ELR (cell line): Measurements from ENCODE around the gene GSTM2.
"Not testable (repeated sequence)": the region's sequence is repeated elsewhere in the genome, so short reads cannot be mapped to it uniquely, and the experiment has no call there.

Experiments
- DNase-seq: peaks from one replicate; pipeline ENCODE4 v3.0.0-alpha.2; 2015; ENCODE audit warnings: low read depth

The GSTM2 gene

DNA sequence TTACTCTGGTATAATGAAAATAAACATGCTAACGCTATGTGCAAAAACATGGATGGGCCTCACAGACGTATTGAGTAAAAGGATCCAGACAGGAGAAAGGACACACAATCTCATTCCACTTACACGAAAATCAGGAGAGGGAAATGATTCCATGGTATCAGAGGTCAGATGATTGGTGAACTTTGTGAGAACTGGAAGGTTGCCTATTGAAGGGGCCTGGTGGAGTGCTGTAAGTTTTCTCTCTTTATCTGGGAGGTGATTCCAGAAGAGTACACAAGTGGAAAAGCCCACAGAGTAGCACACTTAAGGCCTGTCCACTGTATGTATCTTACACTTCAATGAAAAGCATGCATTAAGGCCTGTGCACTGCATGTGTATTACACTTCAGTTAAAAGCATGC, 9.6 kb downstream of the GSTM2 start:
- no peak for DNase-seq

- DNase-seq, result not testable (repeated sequence)
Measured at GRCh38 chr1:109678637-109679036, 10.8 kb downstream of the GSTM2 start.

GRCh38 chr1:109684777-109685176, 16.9 kb downstream of the GSTM2 start:
- DNase-seq, result not testable (repeated sequence)

DNA sequence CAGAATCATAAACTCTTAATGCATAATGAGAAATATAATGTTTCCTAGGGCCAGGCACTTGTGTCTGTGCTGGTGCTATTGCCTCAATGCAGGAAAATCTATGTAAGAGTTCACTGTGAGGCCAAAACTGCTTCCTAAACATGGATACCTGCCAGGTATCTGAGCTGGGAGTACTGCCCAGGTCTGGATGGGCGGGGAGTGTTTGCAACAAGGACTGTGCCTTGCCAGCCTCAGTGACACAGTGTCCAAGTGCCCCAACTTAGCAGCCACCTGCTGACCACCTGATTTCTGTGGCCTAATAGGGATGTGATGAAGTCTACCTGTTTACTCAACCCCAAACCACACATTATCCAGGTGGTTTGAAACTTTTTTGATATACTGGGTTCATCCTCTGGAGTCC, 17.5 kb downstream of the GSTM2 start:
- not testable (repeated sequence) for DNase-seq

GRCh38 chr1:109685890-109686289, 18.0 kb downstream of the GSTM2 start:
- not testable (repeated sequence) for DNase-seq

DNA sequence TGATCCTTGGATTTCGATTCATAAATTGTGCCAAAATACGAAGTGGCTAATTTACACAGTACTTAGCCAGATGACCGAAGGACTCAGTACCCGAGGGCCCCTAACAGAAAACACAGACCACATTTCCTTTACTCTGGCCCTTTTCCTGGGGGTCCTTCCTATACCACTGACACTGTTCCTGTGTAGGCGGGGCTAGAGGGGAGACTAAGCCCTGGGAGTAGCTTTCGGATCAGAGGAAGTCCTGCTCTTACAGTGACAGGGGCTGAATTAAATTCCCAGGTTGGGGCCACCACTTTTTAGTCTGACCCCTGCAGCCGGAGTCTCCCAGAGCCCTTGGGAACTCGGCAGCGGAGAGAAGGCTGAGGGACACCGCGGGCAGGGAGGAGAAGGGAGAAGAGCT, 19.3 kb downstream of the GSTM2 start:
- DNase-seq, result not testable (repeated sequence)

DNA sequence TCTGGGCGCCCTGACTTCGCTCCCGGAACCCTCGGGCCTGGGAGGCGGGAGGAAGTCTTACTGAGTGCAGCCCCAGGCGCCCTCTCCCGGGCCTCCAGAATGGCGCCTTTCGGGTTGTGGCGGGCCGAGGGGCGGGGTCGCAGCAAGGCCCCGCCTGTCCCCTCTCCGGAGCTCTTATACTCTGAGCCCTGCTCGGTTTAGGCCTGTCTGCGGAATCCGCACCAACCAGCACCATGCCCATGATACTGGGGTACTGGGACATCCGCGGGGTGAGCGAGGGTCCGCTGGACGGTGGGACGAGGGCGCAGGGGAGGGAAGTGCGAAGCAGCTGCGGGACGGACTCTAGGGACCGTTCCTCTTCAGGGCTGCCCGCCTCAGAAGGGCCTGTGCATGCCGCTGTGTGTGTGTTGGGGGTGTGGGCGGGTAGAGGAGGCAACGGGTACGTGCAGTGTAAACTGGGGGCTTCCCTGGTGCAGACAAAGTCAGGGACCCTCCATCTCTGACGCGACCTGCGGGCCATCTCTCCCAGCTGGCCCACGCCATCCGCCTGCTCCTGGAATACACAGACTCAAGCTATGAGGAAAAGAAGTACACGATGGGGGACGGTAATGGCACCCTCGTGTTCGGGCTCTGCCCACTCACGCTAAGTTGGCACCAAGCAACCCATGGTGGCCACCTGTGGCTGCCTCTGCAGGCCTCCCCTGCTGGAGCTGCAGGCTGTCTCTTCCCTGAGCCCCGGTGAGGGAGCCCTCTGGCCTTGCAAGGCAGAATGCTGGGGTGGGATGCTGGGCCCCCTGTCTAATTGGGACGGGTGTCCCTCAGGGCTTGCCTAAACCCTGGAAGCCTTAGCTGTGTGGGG, 20.0 kb downstream of the GSTM2 start, which contains the start of gene GSTM1:
Gene GSTM1, plus strand, starts transcription at position 177 of the 859 bp plus-strand sequence. Its CDS starts 57 bp downstream, at position 234.
- no peak for DNase-seq

GRCh38 chr1:109689844-109690405, 22.1 kb downstream of the GSTM2 start:
- DNase-seq, result no peak

DNA sequence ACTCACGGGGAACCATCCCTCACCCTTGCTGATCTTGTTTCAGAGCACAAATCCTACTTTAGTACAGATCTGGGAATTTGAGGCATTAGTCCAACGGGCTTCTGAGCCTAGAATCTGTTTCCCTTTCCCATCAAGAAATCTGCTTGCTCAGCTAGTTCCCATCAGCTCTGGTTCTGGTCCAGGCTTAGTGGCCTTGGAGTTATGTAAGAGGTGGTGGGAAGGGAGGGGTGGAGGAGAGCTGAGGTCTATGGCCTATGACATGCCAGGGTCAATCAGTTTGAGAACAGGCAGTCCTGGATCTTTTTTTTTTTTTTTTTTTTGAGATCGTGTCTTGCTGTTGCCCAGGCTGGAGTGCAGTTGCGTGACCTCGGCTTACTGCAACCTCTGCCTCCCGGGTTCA, 23.9 kb downstream of the GSTM2 start:
- no peak for DNase-seq

DNA sequence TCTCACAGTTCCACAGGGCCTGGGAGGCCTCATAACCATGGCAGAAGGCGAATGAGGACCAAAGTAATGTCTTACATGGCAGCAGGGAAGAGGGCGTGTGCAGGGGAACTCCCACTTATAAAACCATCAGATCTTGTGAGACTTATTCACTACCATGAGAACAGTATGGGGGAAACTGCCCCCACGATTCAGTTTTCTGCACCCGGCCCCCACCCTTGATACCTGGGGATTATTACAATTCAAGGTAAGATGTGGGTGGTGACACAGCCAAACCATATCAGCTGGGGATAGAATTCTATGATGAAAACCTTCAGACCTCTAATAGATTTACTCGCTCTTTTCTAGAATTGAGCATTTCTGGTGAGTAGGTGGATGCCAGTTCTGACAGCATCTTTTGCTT, 26.5 kb downstream of the GSTM2 start:
- DNase-seq, result not testable (repeated sequence)

DNA sequence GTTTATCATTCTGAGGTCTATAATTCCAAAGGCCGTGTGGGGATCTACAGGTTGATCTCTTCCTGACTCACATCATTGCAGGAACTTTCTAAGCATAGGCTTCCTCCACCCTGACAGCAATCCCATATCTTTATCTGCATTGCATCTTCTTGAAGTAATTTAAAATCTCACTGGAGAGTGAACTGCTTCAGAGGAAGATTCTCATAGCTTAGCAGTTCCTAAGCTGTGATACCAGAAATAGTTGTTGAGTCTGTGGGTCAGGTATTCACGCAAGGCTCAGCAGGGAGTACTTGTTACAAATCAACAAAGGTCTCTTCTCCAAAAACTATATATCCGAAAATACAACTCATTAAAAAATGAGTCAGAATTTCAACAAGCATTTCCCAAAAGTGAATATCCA, 27.3 kb downstream of the GSTM2 start:
- DNase-seq, result not testable (repeated sequence)

- no peak for DNase-seq
Measured at GRCh38 chr1:109697066-109697465, 29.2 kb downstream of the GSTM2 start.

DNA sequence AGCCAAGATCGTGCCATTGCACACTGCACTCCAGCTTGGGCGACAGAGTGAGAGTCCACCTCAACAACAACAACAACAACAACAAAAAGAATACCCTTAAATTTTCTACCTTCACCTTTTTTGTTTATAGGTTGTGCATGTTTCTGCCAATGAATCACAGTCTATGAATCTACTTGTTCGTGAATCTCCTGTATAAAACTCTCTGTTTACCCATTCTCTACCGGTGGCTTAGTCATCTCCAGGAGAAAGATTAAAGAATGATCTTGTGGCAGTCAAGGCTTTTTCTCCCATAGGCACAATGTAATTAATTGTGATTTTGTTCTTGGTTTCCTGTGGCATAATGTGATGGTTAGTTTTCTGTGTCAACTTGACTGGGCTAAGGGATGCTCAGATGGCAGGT, 30.0 kb downstream of the GSTM2 start:
- not testable (repeated sequence) for DNase-seq

- DNase-seq, result not testable (repeated sequence)
Measured at GRCh38 chr1:109702940-109703339, 35.1 kb downstream of the GSTM2 start.

- DNase-seq, result no peak
Measured at GRCh38 chr1:109704173-109704572, 36.3 kb downstream of the GSTM2 start.

- no peak for DNase-seq
Measured at GRCh38 chr1:109705411-109705810, 37.6 kb downstream of the GSTM2 start.

DNA sequence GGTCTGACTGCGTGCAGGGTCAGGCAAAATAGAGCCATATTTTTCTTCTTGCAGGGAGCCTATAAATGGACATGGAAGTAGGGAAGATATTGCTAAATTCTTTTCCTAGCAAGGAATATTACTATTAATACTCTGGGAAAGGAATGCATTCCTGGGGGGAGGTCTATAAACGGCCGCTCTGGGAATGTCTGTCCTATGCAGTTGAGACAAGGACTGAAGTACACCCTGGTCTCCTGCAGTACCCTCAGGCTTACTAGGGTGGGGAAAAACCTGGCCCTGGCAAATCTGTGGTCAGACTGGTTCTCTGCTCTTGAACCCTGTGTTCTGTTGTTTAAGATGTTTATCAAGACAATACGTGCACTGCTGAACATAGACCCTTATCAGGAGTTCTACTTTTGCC, 41.1 kb downstream of the GSTM2 start:
- DNase-seq, result not testable (repeated sequence)

- not testable (repeated sequence) for DNase-seq
Measured at GRCh38 chr1:109709822-109710221, 42.0 kb downstream of the GSTM2 start.

DNA sequence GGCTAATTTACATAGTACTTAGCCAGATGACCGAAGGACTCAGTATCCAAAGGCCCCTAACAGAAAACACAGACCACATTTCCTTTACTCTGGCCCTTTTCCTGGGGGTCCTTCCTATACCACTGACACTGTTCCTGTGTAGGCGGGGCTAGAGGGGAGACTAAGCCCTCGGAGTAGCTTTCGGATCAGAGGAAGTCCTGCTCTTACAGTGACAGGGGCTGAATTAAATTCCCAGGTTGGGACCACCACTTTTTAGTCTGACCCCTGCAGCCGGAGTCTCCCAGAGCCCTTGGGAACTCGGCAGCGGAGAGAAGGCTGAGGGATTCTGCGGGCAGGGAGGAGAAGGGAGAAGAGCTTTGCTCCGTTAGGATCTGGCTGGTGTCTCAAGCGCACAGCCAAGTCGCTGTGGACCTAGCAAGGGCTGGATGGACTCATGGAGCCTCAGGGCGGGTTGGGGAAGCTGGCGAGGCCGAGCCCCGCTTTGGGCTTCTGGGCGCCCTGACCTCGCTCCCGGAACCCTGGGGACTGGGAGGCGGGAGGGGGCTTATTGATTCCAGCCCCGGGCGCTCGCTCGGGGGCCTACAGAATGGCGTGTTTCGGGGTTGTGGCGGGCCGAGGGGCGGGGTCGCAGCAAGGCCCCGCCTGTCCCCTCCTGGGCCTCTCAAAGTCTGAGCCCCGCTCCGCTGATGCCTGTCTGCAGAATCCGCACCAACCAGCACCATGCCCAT, 43.9 kb downstream of the GSTM2 start, which contains the start of gene GSTM5:
Gene GSTM5, plus strand, starts transcription at position 659 of the 728 bp plus-strand sequence. Its CDS starts 62 bp downstream, at position 721.
- not testable (repeated sequence) for DNase-seq

DNA sequence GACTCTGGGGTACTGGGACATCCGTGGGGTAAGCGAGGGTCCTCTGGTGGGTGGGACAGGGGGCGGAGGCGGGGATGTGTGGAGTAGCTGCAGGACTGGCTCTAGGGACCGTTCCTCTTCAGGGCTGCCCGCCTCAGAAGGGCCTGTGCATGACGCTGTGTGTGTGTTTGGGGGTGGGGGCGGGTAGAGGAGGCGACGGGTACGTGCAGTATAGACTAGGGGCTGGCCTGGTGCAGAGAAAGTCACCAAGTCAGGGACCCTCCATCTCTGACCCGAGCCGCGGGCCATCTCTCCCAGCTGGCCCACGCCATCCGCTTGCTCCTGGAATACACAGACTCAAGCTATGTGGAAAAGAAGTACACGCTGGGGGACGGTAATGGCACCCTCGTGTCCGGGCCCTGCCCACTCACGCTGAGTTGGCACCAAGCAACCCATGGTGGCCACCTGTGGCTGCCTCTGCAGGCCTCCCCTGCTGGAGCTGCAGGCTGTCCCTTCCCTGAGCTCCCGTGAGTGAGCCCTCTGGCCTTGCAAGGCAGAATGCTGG, 44.5 kb downstream of the GSTM2 start:
- no peak for DNase-seq

- no peak for DNase-seq
Measured at GRCh38 chr1:109713636-109714035, 45.8 kb downstream of the GSTM2 start.

- DNase-seq, result no peak
Measured at GRCh38 chr1:109714661-109715372, 47.0 kb downstream of the GSTM2 start.
